SK-N-SH treated with all-trans-retinoic acid at 6 μM for 48 hours (cell line): Measurements from ENCODE around the gene CHMP2A.
A peak's percentile ranks its signal among the peaks of the same experiment; 100 is the strongest.

Source experiments
- ATAC-seq: fragments of 200-7000 bp; cut with Tn5 transposase; 3 replicates; pipeline ENCODE4 v1.9.1; 2020; ENCODE audit warnings: mild to moderate bottlenecking, moderate library complexity
- ARNTL ChIP-seq: fragments of 450-650 bp; formaldehyde crosslinking; IDR thresholded peaks from 2 replicates; pipeline ENCODE4 v1.5.0; 2020; ENCODE audit warnings: low read depth, mild to moderate bottlenecking, moderate library complexity, borderline replicate concordance
- BACH2 ChIP-seq: fragments of 250-450 bp; sonication (Bioruptor Pico); IDR thresholded peaks from 2 replicates; pipeline ENCODE4 v1.9.0; 2021; ENCODE audit warnings: mild to moderate bottlenecking, borderline replicate concordance
- CSDC2 ChIP-seq: fragments of 250-450 bp; sonication (Bioruptor Pico); IDR thresholded peaks from 2 replicates; pipeline ENCODE4 v1.5.0; 2020; ENCODE audit warnings: mild to moderate bottlenecking, moderate library complexity
- ESRRG ChIP-seq: fragments of 250-450 bp; sonication (Bioruptor Pico); IDR thresholded peaks from 2 replicates; pipeline ENCODE4 v1.6.1; 2021; ENCODE audit warnings: mild to moderate bottlenecking
- GLIS3 ChIP-seq: fragments of 250-450 bp; sonication (Bioruptor Pico); IDR thresholded peaks from 2 replicates; pipeline ENCODE4 v1.5.0; 2020; ENCODE audit warnings: mild to moderate bottlenecking, moderate library complexity
- ISL1 ChIP-seq: fragments of 250-450 bp; sonication (Bioruptor Pico); IDR thresholded peaks from 2 replicates; pipeline ENCODE4 v2.1.2; 2022; ENCODE audit warnings: mild to moderate bottlenecking, moderate library complexity
- OSR1 ChIP-seq: fragments of 250-450 bp; sonication (Bioruptor Pico); IDR thresholded peaks from 2 replicates; pipeline ENCODE4 v1.8.0; 2022; ENCODE audit warnings: moderate library complexity, mild to moderate bottlenecking, inconsistent platforms
- PPARA ChIP-seq: fragments of 250-450 bp; sonication (Bioruptor Pico); IDR thresholded peaks from 2 replicates; pipeline ENCODE4 v1.5.0; 2020; ENCODE audit warnings: mild to moderate bottlenecking, borderline replicate concordance
- RARB ChIP-seq: fragments of 250-450 bp; sonication (Bioruptor Pico); IDR thresholded peaks from 2 replicates; pipeline ENCODE4 v1.8.0; 2021; ENCODE audit warnings: mild to moderate bottlenecking, moderate library complexity
- SNAI2 ChIP-seq: fragments of 250-450 bp; sonication (Bioruptor Pico); IDR thresholded peaks from 2 replicates; pipeline ENCODE4 v1.5.0; 2020; ENCODE audit warnings: mild to moderate bottlenecking, moderate library complexity
- TCF4 ChIP-seq: fragments of 250-450 bp; sonication (Bioruptor Pico); IDR thresholded peaks from 2 replicates; pipeline ENCODE4 v1.8.0; 2021; ENCODE audit warnings: mild to moderate bottlenecking, moderate library complexity, borderline replicate concordance
- TOX ChIP-seq: fragments of 250-450 bp; sonication (Bioruptor Pico); IDR thresholded peaks from 2 replicates; pipeline ENCODE4 v1.8.0; 2021; ENCODE audit warnings: mild to moderate bottlenecking, moderate library complexity, borderline replicate concordance
- ZC3H10 ChIP-seq: fragments of 250-450 bp; sonication (Bioruptor Pico); IDR thresholded peaks from 2 replicates; pipeline ENCODE4 v1.5.1; 2021; ENCODE audit warnings: mild to moderate bottlenecking, moderate library complexity
- ZFP3 ChIP-seq: fragments of 250-450 bp; sonication (Bioruptor Pico); IDR thresholded peaks from 2 replicates; pipeline ENCODE4 v1.5.0; 2020; ENCODE audit warnings: mild to moderate bottlenecking, moderate library complexity
- ZFP30 ChIP-seq: fragments of 450-650 bp; formaldehyde crosslinking; IDR thresholded peaks from 2 replicates; pipeline ENCODE4 v1.5.0; 2022; ENCODE audit warnings: mild to moderate bottlenecking, moderate library complexity
- ZNF565 ChIP-seq: fragments of 450-650 bp; formaldehyde crosslinking; conservative IDR thresholded peaks from 2 replicates; pipeline ENCODE4 v1.5.0; 2020; ENCODE audit warnings: low read depth, mild to moderate bottlenecking, moderate library complexity
- ZNF70 ChIP-seq: fragments of 450-650 bp; formaldehyde crosslinking; IDR thresholded peaks from 2 replicates; pipeline ENCODE4 v1.5.0; 2020; ENCODE audit warnings: mild to moderate bottlenecking, moderate library complexity
- ZNF8 ChIP-seq: fragments of 450-650 bp; formaldehyde crosslinking; IDR thresholded peaks from 2 replicates; pipeline ENCODE4 v1.5.0; 2020; ENCODE audit warnings: mild to moderate bottlenecking, moderate library complexity
- TF ChIP-seq, protein P1 (sequence below): fragments of 250-450 bp; sonication (Bioruptor Pico); IDR thresholded peaks from 2 replicates; pipeline ENCODE4 v1.8.0; 2021; ENCODE audit warnings: low read depth, mild to moderate bottlenecking, moderate library complexity, borderline replicate concordance
- TF ChIP-seq, protein P2 (sequence below): fragments of 250-450 bp; sonication (Bioruptor Pico); IDR thresholded peaks from 2 replicates; pipeline ENCODE4 v1.5.1; 2021; ENCODE audit warnings: mild to moderate bottlenecking, moderate library complexity
- TF ChIP-seq, protein P3 (sequence below): fragments of 250-450 bp; sonication (Bioruptor Pico); IDR thresholded peaks from 2 replicates; pipeline ENCODE4 v1.5.1; 2020; ENCODE audit warnings: low read depth, mild to moderate bottlenecking, moderate library complexity
- TF ChIP-seq, protein P4 (sequence below): fragments of 250-450 bp; sonication (Bioruptor Pico); IDR thresholded peaks from 2 replicates; pipeline ENCODE4 v1.8.0; 2020; ENCODE audit warnings: mild to moderate bottlenecking, moderate library complexity, borderline replicate concordance
- TF ChIP-seq, protein P5 (sequence below): fragments of 250-450 bp; sonication (Bioruptor Pico); IDR thresholded peaks from 2 replicates; pipeline ENCODE4 v1.5.0; 2020; ENCODE audit warnings: mild to moderate bottlenecking, moderate library complexity

Gene CHMP2A

DNA sequence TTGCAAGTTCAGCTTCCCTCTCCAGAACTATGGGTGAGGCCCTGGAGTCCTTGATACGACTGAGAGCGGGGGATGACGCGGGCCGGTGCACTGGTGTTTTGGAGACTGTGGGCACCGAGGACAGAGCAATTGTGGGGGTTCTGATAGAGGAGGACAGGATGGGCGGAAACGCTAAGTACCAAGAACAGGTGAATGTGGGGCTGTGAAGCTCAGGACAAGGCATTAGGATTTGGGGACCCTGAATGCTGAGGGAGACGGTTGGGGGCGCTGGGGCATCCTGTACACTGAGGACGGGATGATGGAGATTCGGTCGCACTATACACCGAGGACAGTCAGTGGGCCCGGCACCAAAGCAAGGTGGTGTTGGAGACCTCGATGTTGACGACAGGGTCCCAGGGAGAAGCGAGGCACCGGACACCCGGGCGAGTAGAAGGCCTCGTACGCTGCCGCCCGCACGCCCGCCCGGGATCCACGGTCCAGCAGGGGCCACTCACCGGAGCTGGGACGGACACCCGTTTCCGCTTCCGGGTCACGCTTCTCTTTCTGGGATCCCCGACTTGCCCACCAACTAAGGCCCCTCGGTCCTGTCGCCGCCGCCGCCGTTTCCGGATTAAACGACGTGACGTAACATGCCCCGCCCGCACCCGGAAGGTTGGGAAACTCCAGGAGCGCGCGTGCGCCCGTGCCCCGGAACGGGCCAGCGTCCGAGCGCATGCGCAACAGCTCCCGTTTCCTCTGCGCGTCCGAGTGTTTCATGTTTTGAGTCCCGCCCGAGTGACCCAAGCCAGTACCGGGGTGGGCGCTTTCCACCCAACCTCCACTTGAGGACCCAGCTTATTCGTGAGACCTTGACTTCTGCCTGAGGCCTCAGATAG is at the start of gene CHMP2A:
Gene CHMP2A (minus strand): TSS at position 612 of the 875 bp plus-strand sequence. CDS start 893 bp downstream, outside the sequence.
- ATAC-seq: peak; percentile 61
- TF ChIP-seq ZFP30 (CRISPR knock-in tag): no peak
- 0 out of 2 replicates have a peak, but pooled peaks have one; percentile 30 for TF ChIP-seq ZNF70 (CRISPR knock-in tag)
- TF ChIP-seq GLIS3 (CRISPR knock-in tag): peak; percentile 90
- peak; percentile 54; the same call in 1 of the 2 replicates for TF ChIP-seq SNAI2 (CRISPR knock-in tag)
- TF ChIP-seq TCF4 (CRISPR knock-in tag): no peak
- no peak for TF ChIP-seq ZC3H10
- no peak for TF ChIP-seq ZNF8 (CRISPR knock-in tag)
- no peak for TF ChIP-seq ISL1 (CRISPR knock-in tag)
- TF ChIP-seq, protein P1, sequence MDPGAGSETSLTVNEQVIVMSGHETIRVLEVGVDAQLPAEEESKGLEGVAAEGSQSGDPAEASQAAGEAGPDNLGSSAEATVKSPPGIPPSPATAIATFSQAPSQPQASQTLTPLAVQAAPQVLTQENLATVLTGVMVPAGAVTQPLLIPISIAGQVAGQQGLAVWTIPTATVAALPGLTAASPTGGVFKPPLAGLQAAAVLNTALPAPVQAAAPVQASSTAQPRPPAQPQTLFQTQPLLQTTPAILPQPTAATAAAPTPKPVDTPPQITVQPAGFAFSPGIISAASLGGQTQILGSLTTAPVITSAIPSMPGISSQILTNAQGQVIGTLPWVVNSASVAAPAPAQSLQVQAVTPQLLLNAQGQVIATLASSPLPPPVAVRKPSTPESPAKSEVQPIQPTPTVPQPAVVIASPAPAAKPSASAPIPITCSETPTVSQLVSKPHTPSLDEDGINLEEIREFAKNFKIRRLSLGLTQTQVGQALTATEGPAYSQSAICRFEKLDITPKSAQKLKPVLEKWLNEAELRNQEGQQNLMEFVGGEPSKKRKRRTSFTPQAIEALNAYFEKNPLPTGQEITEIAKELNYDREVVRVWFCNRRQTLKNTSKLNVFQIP (CRISPR knock-in tag): peak; percentile 71; the same call in 1 of the 2 replicates
- TF ChIP-seq TOX (CRISPR knock-in tag): peak; percentile 53; the same call in 1 of the 2 replicates
- TF ChIP-seq PPARA: no peak
- TF ChIP-seq CSDC2: no peak
- TF ChIP-seq, protein P2, sequence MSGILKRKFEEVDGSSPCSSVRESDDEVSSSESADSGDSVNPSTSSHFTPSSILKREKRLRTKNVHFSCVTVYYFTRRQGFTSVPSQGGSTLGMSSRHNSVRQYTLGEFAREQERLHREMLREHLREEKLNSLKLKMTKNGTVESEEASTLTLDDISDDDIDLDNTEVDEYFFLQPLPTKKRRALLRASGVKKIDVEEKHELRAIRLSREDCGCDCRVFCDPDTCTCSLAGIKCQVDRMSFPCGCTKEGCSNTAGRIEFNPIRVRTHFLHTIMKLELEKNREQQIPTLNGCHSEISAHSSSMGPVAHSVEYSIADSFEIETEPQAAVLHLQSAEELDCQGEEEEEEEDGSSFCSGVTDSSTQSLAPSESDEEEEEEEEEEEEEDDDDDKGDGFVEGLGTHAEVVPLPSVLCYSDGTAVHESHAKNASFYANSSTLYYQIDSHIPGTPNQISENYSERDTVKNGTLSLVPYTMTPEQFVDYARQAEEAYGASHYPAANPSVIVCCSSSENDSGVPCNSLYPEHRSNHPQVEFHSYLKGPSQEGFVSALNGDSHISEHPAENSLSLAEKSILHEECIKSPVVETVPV (CRISPR knock-in tag): peak; percentile 18; the same call in 1 of the 2 replicates
- TF ChIP-seq BACH2 (CRISPR knock-in tag): no peak
- TF ChIP-seq ESRRG (CRISPR knock-in tag): peak; percentile 45; the same call in 1 of the 2 replicates
- TF ChIP-seq, protein P3, sequence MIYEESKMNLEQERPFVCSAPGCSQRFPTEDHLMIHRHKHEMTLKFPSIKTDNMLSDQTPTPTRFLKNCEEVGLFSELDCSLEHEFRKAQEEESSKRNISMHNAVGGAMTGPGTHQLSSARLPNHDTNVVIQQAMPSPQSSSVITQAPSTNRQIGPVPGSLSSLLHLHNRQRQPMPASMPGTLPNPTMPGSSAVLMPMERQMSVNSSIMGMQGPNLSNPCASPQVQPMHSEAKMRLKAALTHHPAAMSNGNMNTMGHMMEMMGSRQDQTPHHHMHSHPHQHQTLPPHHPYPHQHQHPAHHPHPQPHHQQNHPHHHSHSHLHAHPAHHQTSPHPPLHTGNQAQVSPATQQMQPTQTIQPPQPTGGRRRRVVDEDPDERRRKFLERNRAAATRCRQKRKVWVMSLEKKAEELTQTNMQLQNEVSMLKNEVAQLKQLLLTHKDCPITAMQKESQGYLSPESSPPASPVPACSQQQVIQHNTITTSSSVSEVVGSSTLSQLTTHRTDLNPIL (CRISPR knock-in tag): 0 out of 2 replicates have a peak, but pooled peaks have one; percentile 7
- 0 out of 2 replicates have a peak, but pooled peaks have one; percentile 56 for TF ChIP-seq ZFP3
- no peak for TF ChIP-seq RARB (CRISPR knock-in tag)
- TF ChIP-seq, protein P4, sequence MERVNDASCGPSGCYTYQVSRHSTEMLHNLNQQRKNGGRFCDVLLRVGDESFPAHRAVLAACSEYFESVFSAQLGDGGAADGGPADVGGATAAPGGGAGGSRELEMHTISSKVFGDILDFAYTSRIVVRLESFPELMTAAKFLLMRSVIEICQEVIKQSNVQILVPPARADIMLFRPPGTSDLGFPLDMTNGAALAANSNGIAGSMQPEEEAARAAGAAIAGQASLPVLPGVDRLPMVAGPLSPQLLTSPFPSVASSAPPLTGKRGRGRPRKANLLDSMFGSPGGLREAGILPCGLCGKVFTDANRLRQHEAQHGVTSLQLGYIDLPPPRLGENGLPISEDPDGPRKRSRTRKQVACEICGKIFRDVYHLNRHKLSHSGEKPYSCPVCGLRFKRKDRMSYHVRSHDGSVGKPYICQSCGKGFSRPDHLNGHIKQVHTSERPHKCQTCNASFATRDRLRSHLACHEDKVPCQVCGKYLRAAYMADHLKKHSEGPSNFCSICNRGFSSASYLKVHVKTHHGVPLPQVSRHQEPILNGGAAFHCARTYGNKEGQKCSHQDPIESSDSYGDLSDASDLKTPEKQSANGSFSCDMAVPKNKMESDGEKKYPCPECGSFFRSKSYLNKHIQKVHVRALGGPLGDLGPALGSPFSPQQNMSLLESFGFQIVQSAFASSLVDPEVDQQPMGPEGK: peak; percentile 26; the same call in 1 of the 2 replicates
- no peak for TF ChIP-seq ZNF565 (CRISPR knock-in tag)
- TF ChIP-seq ARNTL (CRISPR knock-in tag): no peak
- TF ChIP-seq OSR1 (CRISPR knock-in tag): no peak

DNA sequence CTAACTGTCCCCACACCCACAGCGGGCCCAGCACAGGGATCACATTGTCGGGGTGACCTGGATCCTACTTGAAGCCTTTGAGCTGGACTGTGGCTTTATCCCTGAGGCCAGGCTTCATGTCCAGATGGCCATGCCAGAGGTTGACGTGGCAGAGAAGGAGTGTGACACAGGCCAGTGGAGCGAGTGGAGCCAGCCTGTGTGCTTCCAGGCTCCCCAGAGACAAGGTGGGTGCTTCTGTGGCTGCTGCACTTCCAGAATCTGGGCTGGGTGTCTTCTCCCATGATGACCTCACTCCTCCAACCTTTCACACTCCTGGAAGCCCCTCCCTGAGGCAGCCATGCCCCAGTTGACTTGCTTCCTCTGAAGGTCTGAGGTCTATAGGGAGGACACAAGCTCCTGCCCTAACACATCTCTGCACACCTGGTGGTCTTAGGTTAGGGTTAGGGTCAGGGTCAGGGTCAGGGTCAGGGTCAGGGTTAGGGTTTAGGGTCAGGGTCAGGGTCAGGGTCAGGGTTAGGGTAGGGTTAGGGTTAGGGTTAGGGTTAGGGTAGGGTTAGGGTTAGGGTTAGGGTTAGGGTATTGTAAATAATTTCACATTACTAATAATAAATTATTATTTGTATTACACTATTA is 31.3 kb upstream of the CHMP2A start:
- peak; percentile 27; the same call in 2 of the 3 replicates for ATAC-seq
- TF ChIP-seq ZFP30 (CRISPR knock-in tag) (no peak), TOX (CRISPR knock-in tag) (no peak), BACH2 (CRISPR knock-in tag) (no peak), ARNTL (CRISPR knock-in tag) (no peak), TCF4 (CRISPR knock-in tag) (no peak), ZNF8 (CRISPR knock-in tag) (no peak)
- TF ChIP-seq, protein P1 (CRISPR knock-in tag): no peak
- TF ChIP-seq, protein P5, sequence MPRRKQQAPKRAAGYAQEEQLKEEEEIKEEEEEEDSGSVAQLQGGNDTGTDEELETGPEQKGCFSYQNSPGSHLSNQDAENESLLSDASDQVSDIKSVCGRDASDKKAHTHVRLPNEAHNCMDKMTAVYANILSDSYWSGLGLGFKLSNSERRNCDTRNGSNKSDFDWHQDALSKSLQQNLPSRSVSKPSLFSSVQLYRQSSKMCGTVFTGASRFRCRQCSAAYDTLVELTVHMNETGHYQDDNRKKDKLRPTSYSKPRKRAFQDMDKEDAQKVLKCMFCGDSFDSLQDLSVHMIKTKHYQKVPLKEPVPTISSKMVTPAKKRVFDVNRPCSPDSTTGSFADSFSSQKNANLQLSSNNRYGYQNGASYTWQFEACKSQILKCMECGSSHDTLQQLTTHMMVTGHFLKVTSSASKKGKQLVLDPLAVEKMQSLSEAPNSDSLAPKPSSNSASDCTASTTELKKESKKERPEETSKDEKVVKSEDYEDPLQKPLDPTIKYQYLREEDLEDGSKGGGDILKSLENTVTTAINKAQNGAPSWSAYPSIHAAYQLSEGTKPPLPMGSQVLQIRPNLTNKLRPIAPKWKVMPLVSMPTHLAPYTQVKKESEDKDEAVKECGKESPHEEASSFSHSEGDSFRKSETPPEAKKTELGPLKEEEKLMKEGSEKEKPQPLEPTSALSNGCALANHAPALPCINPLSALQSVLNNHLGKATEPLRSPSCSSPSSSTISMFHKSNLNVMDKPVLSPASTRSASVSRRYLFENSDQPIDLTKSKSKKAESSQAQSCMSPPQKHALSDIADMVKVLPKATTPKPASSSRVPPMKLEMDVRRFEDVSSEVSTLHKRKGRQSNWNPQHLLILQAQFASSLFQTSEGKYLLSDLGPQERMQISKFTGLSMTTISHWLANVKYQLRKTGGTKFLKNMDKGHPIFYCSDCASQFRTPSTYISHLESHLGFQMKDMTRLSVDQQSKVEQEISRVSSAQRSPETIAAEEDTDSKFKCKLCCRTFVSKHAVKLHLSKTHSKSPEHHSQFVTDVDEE: no peak
- TF ChIP-seq, protein P4: no peak
- TF ChIP-seq, protein P3 (CRISPR knock-in tag): no peak
